HG02759 (cell line): Measurements from ENCODE around the gene TTC6.

ENCODE experiments used
- ATAC-seq: cut with Tn5 transposase; IDR thresholded peaks from one replicate; pipeline ENCODE4 v1.9.1; 2021; ENCODE audit warnings: mild to moderate bottlenecking, moderate library complexity; ENCODE audit not compliant: unreplicated experiment

Gene TTC6

DNA sequence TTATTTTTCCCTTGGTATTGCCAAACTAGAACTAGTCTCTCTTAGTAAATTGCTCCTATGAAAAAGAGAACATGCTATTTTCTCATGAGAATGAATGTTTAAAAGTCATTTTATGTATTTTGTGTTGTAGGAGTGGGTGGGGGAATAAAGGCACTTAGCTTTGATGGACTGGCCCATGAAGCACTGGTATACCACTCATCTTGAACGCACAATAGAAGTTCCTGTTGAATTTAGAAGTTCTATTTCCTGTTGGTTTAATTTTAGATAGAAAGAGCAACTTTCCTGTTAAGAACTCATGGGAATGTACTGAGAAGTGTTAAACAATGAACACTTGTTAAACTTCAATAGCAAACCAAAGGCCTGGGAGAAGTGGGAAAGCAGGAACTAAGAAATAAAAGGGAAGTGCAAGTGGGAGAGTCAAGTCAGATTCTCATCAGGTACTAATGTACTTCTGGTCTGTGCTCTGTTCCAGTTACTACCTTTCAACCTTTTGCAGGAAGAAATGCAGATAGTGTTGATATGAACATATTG, 23.1 kb downstream of the TTC6 start:
- ATAC-seq = no peak

DNA sequence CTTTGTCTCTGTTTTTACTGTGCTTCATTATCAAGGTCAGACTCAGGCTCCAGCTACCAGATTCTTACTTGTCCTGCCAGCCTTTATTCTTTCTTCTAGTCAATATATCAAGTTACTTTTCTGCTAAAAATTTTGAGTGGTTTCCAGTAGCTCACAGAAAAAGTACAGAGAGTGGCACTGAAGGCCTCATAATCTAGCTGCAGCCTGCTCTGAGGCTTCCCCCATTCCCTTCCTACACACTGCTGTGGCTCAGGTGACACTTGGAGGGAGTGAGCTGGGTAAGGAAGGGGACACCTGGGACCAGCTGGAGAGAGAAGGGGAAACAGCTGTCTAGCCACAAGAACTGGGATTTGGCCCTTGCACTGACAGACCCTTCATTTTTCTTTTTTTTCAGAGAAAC, 25.4 kb downstream of the TTC6 start:
- no peak for ATAC-seq

DNA sequence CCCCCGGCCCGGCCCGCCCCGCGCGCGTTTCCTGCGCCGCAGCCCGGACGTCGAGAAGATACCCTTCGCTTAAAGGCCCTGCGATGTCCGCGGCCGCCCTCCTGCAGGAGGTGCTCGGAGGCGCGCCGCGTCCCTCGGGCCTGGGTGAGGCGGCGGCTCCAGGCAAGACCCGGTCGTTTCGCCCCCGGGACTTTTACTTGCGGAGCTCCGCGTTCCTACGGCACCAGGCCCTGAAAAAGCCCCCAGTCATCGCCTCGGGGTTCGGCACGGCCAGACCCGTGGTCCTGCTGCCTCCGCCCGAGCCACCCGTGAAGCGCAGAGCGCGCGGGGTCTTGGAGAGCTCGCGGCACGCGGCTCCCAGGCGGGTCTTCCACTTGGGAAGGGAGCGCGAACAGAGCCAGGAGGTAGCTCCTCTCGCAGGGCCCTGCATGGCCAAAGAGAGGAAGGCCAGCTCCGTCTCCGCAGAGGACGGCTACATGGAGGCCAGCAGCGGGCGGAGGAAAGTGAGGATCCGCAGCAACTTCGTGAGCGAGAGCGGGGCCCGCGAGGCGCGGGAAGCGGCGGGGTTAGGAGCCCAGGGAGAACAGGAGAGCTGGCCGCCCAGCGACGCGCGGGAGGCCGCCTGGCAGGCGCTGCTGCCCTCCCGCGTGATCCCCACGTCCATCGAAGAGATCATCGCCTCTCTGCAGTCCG, 26.9 kb downstream of the TTC6 start:
- ATAC-seq = no peak

DNA sequence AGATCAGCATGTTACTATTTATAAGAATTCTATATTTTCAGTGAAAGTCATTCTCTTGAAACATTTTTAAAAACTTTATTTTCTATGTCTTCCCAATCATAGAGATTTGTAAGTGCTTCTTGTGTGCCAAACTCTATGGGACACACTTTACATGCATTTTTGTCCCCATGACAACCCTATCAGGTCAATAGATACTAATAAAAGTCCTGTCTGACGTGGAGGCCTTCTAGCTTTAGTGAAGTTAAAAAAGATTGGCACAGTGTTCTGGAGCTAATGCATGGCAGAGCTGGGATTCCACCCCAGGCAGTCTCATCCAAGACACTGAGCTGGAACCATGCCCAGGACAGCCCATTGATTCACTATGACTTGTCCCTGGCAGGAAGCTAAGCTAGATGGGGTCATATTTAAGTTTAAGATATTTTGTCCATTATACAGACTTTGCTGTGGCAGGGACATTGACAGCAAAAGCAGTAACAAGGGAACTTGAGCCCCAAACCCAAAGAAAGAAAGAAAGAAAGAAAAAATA, 28.1 kb downstream of the TTC6 start:
- no peak for ATAC-seq

DNA sequence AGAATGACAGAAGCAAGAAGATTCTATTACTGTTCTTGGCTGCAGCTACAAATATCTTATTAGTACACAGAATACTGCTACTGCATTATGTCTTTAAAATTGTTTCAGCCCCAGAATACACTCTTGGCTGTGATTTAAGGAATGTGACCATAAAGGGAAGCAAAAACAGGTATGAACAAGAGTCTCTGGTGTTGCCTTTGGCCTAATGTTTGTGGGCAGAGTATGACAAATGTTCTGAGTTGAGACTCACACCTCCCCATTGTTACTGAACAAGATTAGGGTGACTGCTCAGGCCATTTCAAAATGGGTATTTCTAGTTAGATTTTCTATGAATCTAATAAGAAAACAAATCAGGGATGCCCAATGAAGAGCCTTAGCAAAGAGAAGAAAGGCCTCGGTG, 28.5 kb downstream of the TTC6 start:
- ATAC-seq = no peak

DNA sequence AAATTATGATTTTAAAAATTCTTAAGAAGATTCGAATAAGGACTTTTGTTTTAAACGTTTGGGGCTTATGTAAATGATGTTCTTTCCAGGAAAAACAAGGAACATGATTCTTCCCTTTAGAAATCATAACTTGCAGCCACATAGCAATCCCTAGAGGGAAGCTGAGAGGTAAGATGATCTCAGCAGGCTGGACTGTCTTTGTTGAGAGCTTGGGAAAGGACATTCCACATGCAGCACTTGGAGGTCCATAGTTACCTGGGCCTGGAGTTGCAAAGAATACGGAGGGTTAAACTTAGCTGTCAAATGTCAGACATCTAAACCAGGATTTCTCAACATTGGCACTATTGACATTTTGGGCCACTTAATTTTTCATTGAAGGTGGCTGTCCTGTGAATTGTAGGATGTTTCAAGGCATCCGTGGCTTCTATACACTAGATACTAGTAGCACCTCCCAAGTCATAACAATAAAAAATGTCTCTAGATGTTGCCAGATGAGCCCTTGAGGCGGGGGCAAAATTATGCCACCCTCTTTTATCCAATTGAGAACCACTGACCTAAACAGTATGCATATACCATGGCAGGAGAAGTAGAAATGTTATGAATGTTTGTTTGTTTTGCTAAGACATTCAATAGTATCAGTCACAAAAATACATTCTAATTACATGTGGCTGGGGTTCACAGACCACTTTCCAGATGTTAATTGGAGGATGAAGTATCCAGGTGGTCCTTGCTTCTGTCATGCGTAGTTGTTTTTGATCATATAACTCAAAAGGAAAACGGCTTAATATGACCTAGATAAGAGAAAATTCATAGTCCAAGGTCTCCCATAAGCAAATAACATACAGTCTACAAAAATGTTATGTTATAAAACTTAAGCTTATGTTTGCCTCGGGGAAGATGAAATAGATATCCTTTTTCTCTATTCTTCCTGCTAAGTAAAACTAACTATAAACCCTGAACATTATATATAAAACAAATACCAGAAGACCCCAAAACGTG, 30.5 kb downstream of the TTC6 start:
- no peak for ATAC-seq

DNA sequence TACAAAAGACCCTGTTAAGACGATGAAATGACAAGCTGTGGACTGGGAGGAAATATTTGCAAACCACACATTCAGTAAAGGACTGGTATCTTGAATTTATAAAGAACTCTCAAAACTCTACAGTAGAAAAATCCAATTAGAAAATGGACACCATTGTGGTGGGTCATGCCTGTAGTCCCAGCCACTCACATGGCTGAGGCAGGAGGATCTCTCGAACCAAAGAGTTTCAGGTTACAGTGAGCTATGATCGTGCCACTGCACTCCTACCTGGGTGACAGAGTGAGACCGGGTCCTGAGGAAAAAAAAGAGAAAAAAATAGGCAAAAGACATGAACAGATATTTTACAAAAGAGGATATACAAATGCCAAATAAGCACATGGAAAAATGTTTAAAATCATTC, 41.9 kb downstream of the TTC6 start:
- ATAC-seq = no peak

DNA sequence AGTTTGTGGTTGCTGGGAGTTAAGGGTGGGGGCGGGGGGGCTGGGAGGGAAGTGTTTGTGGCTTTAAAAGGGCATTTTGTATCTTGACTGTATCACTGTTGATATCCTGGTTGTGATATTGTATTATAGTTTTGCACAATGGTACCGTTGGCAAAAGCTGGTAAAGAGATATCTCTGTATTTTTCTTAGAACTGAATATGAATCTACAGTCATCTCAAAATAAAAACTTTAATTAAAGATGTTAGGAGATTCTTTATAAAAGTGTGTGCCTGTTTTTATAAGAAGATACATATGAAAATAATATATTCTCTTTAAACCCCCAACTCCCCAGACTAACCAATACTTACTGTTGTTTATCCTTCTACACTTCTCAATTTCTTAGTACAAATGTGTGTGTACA, 43.2 kb downstream of the TTC6 start:
- no peak for ATAC-seq

DNA sequence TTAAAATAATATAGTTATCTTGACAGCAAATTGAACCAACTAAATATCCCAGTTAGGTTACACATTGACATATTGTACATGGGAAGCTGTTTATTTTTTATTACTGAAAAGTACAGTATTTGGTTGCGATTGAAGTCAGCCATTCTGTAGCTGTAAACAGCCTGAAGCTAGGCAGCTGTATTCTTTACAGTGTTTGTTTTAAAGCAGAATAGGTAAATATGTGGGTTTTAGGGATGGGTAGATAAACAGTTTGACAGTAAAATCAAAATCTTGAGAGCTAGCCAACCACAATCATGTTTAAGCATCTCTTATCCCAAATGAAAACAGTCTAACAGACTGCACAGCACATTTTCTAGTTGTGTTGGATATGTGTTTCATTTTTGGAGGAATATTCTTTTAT, 45.7 kb downstream of the TTC6 start:
- ATAC-seq = no peak

DNA sequence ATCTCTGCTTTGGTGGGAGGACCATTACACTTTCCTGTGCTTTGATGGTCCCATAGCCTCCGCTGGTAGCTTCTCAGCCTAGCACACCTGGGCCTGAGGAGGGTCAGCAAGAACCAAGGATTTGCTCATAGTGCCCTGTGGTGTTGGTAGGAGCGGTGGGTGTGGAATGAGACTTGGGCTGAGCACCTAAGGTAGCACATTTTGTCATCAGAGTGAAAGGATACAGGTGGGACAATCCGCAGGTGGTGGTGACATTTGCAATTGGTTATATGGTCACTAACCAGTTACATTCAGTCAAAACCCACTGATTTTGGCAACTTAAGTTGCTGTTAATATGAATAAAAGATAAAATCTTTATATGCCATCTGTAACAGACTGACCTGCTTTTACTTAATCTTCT, 46.7 kb downstream of the TTC6 start:
- ATAC-seq = no peak

DNA sequence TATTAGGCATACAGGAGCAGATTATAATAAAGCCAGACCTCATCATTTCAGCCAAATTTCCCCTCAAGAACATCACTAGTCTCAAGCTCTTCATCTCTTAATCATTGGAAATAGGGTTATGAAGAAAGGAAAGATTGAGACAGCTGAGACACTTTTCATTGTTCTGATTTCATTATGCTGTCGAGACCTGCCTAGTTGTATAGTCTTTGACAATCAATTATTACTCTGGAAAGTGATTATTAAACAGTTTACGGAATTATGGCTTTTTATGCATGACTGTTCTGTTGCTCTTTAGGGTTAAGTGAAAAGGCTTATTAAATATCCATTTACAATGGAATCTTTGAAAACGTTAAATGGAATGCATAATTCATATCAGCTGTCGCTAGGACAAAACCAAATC, 48.3 kb downstream of the TTC6 start:
- no peak for ATAC-seq
